ENCODE measurements around the gene MS4A2.
"Not testable (repeated sequence)": the region's sequence is repeated elsewhere in the genome, so short reads cannot be mapped to it uniquely, and the experiment has no call there.

The MS4A2 gene

DNA sequence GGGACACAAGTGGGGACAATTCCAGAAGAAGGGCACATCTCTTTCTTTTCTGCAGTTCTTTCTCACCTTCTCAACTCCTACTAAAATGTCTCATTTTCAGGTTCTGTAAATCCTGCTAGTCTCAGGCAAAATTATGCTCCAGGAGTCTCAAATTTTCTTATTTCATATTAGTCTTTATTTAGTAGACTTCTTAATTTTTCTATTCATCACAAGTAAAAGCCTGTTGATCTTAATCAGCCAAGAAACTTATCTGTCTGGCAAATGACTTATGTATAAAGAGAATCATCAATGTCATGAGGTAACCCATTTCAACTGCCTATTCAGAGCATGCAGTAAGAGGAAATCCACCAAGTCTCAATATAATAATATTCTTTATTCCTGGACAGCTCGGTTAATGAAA lies at the start of gene MS4A2:
TSS of gene MS4A2 (plus strand) at position 301 of the 400 bp plus-strand sequence. CDS start 102 bp downstream, outside the sequence.
- no peak for DNase-seq (ENCODE audit: low spot score)

DNA sequence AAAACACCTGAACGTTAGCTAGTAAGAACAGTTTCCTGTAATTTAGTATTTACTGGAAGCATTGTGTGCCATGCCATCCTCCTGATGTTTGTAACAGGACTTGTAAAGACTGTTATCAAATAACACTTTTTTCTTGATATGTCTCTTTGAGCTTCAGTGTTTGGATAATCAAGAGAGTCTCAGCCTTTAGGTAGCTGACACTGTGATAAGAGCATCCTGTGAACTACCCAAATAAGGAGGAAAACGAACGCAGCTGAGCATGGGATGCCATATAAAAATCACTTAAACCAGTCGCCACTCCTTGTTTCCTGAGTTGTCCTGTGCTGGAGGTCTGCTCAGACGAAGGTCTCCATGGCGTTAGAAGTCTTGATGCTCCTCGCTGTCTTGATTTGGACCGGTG lies 48.4 kb upstream of the MS4A2 start, which contains the start of gene OOSP2:
TSS of gene OOSP2 (plus strand) at position 301 of the 400 bp plus-strand sequence. CDS start at position 352, 51 bp downstream.
- no peak for DNase-seq (ENCODE audit: low spot score)

DNA sequence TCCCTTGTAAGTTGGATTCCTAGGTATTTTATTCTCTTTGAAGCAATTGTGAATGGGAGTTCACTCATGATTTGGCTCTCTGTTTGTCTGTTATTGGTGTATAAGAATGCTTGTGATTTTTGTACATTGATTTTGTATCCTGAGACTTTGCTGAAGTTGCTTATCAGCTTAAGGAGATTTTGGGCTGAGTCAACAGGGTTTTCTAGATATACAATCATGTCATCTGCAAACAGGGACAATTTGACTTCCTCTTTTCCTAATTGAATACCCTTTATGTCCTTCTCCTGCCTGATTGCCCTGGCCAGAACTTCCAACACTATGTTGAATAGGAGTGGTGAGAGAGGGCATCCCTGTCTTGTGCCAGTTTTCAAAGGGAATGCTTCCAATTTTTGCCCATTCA lies 38.0 kb upstream of the MS4A2 start:
- not testable (repeated sequence) for DNase-seq (ENCODE audit: low spot score)

DNA sequence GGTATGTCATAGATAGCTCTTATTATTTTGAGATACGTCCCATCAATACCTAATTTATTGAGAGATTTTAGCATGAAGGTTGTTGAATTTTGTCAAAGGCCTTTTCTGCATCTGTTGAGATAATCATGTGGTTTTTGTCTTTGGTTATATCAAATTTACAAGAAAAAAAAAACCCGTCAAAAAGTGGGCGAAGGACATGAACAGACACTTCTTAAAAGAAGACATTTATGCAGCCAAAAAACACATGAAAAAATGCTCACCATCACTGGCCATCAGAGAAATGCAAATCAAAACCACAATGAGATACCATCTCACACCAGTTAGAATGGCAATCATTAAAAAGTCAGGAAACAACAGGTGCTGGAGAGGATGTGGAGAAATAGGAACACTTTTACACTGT lies 37.6 kb upstream of the MS4A2 start:
- not testable (repeated sequence) for DNase-seq (ENCODE audit: low spot score)

DNA sequence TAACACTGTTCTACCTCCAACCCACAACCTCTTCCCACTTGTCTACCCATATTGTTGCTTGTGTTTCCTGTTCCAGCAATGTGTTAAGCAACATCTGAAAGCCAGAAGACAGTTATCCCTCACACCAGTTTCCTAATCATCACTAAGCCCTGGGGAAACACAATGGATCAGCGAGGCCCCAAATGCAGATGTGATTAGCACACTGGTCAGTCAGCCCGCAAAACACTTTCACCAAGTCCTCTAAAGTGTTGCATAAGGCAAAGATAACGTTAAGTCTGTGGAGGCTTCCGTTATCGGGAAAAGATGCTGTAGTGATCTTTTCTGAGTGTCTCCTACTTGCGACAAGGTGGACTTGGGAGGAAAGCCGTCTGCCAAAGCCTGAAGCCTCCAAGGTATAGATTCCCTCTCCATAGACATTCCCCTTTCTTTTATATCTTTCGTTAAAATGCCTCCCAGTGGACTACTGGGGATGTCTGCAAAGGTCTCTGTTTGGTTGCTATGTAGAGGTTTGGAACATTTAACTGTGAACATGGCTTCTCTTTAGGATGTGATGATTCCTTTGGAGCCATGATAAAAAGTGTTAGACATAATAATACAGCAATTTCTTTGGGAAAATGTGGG lies 32.0 kb upstream of the MS4A2 start, which contains the start of gene MS4A3:
TSS of gene MS4A3 (plus strand) at position 317 of the 621 bp plus-strand sequence. CDS start 4,496 bp downstream, outside the sequence.
- DNase-seq (ENCODE audit: low spot score), result no peak

DNA sequence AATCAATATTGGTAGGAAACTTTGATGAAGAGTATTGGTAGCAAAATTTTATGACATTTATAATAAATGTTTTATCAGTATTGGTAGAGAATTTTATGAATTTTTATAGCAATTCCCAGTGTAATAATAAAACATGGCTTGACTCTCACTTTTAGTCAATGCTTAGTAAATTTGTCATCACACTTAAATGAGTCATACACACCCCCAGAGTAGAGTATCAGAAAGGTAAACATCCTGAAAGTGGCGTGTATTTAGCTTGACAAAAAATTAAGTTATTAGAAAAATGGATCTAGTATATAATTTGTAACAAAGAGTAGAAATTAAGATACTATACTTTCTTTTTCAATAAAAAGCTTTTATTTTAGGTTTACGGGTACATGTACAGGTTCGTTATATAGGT lies 29.4 kb upstream of the MS4A2 start:
- DNase-seq (ENCODE audit: low spot score), result no peak

DNA sequence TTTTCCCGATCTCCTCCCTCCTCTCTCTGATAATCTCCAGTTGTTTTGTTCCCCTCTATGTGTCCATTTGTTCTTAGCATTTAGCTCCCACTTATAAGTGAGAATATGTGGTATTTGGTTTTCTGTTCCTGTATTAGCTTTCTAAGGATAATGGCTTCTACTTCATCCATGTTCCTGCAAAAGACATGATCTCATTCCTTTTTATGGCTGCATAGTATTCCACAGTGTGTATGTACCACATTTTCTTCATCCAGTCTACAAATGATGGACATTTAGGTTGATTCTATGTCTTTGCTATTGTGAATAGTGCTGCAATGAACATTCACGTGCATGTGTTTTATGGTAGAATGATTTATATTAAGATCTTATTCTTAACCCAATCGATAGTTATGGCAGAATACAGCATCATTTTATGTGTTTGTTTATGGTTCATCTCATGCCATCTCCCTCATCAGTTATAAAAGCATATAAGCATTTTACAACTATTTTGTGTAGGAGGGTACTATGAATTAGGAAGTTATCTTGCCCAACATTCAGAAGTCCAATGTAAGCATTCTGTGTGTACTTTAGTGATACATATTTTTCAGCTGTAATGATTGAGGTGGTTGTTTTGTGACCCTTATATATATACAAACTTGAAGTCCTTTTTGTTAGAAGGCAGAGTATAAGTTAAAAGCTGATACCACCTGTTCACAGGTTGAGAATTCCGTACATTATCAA lies 28.8 kb upstream of the MS4A2 start:
- DNase-seq (ENCODE audit: low spot score), result no peak

DNA sequence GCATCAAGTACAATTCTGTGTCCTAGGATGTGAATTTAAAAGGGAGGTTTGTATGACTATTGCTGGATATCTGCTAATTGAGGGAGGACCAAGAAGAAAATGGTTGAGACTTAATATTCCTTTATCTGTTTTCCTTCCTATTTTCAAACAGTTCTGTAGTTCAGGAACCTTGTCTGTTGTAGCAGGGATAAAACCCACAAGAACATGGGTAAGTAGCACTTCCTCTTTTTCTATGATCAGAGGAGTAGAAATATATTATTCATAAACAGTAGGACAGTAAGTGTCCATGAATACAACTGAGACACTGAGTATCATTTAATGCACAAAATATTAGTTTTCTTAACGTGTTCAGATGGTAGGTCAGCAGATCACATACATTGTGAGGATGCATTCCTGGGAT lies 24.4 kb upstream of the MS4A2 start:
- no peak for DNase-seq (ENCODE audit: low spot score)

DNA sequence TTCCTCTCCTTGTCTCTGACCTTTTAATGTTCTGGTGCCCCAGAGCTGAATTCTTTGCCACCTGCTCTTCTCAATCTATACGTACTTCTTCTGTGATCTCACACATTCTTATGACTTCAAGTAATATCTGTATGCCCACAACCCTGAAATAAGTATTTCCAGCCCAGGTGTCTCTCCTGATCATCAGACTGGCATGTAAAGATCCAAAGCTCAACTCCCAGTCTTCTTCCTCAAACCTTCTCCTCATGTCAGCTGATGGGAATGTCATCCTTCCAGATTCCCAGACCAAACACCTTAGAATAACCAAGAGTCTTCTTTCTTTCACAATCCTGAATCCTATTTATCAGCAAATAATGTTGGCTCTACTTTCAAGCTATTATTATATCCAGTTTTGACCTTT lies 22.7 kb upstream of the MS4A2 start:
- DNase-seq (ENCODE audit: low spot score), result no peak

DNA sequence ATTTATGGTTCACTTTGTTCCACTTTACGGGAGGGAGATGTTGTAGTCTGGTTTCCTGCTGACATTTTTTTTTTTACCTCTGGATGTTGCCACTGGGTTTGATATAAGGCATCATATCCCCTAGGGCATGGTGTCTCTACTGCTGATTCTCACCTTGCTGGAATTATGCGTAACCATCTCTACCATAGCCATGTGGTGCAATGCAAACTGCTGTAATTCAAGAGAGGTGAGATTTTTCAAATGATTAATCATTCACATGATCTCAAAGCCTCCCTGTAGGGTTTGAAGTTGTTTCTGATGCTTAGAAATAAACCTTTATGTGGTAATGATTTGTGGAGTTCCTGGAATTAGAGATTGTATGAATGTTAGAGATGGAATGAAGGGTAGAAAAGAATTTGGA lies 19.0 kb upstream of the MS4A2 start:
- no peak for DNase-seq (ENCODE audit: low spot score)

DNA sequence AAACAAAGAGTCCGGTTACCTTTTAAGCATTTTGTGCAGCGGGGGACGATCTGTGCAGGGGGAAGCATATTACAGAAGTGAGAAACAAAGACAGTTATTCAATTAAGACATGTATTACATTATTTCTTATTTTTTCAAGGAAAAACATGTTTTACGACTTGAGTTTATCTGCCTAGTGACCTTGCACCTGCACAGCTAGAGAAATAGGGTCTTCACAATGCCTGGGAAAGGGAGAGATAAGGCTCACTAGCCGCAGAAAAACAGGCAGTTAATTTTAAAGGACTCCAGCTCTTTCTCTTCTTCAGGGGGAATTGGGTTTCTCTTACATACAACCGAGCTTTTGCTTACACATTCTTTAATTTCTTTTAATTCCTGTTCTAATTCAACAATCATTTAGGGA lies 16.8 kb upstream of the MS4A2 start:
- DNase-seq (ENCODE audit: low spot score), result not testable (repeated sequence)

DNA sequence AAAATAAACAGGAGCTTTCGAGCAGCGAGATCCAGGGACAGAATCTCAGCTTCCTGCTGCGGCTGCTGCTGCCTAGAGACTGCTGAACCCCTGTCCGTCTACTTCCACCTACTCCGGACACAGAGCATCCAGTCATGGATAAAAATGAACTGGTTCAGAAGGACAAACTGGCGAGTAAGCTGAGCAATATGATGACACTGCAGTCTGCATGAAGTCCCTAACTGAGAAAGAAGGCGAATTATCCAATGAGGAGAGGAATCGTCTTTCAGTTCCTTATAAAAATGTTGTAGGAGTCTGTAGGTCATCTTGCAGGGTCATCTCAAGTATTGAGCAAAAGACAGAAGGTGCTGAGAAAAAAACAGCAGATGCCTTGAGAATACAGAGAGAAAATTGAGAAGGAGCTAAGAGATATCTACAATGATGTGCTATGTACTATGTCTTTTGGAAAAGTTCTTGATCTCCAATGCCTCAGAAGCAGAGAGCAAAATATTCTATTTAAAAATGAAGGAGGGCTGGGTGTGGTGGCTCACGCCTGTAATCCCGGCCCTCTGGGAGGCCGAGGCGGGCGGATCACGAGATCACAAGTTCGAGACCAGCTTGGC lies 11.1 kb upstream of the MS4A2 start:
- DNase-seq (ENCODE audit: low spot score), result no peak

DNA sequence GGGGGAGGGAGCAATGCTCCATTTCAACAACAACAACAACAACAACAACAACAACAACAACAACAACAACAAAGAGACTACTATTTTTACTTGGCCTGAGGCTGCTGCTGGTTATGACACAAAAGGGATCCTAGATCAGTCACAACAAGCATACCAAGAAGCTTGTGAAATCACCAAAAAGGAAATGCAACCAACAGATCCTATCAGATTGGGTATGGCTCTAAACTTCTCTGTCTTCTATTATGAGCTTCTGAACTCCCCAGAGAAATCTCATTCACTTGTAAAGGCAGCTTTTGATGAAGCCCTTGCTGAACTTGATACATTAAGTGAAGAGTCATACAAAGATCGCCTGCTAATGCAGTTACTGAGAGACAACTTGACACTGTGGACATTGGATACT lies 10.5 kb upstream of the MS4A2 start:
- DNase-seq (ENCODE audit: low spot score), result no peak

DNA sequence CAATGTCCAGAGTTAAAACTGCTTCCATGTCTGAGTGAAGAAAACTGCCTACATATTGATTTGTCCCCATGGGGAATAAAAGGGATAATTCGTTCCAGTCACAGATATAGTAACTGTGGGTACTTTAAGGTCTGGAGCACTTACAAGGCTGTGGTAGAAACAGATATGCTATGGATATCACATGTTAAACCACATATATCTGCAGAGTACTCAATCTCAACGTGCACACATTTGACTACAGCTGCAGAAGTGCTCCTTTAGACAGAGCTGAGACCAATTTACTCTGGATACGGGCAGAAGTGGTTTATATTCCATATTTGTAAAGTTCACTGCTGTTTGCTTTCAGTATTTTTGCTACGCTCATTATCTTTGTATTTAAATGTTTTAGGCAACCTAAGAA lies 9.7 kb upstream of the MS4A2 start:
- no peak for DNase-seq (ENCODE audit: low spot score)

DNA sequence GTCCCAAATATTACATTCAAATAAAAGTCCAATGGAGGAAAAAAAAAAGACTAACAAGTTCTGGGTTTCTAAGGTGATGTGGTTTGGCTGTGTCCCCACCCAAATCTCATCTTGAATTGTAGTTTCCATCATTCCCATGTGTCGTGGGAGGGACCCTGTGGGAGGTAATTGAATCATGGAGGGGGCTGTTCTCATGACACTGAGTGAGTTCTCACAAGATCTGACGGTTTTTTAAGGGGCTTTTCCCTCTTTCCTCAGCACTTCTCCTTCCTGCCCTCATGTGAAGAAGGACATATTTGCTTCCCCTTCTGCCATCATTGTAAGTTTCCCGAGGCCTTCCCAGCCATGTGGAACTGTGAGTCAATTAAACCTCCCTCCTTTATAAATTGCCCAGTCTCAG lies 7.9 kb upstream of the MS4A2 start:
- DNase-seq (ENCODE audit: low spot score), result no peak

DNA sequence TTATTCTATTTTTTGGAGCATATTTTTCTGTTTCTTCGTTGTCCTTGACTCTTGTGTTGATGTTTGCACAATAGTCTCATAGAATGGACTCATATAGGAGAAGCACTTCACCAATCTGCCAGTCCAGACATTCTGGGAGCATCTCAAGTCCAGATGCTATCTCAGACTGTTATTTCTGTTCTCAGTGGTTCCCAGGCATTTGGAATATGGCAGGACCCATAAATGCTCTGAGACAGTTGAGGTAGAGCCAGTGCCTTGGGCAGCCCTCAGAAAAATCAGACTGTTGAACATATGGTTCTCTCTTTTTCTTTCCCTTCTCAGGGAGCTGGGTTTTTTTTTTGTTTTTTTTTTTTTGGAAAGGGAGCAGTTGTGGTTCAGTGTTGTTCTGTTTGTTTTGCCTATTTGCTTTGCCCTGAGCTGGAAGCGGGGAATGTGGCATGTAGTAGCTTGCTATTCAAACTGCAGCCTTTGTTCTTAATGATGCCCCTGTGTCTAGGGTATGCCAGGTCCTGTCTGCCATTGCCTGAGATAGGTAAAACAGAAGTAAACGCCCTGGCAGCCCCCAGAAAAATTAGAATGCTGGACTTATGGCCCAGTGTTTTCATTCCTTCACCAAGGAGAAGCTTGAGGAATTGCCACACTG lies 3.7 kb upstream of the MS4A2 start:
- DNase-seq (ENCODE audit: low spot score), result no peak

DNA sequence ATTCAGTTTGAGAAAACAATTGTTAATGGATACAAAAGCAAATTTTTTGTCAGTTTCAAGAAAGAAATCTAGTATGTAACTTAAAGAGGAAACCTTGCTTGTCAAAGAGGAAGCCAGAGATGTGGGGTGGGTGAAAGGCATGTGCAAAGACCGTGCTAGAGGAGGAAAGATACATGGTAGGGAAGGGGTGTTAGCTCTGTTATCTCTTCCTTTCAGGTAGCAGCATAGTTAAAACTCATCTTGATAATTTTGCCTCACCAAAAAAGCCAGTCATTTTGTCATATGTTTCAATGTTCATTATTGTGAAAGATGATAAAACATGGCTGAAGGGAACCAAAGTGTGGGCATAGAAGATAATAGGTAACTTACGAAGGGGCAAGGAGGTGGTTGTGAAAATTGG lies 2.6 kb upstream of the MS4A2 start:
- DNase-seq (ENCODE audit: low spot score), result no peak

DNA sequence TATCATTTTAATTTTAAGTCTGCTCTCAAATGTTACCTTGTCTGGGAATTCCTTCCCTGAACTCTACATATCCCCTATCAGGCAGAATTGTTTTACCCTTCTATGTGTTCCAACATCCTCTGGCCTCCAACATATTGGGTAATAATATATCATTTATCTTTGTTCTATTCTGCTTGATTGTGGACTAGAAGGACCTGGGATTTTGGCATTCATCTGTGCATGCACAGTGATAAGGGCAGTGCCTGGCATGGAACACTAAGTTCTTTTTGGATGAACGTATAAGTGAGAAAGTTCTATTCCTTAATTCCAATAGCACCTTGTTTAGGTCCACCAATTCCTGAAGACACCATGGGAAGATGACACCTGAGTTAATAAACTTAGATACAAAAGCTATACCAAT lies 1.2 kb upstream of the MS4A2 start:
- DNase-seq (ENCODE audit: low spot score), result no peak

DNA sequence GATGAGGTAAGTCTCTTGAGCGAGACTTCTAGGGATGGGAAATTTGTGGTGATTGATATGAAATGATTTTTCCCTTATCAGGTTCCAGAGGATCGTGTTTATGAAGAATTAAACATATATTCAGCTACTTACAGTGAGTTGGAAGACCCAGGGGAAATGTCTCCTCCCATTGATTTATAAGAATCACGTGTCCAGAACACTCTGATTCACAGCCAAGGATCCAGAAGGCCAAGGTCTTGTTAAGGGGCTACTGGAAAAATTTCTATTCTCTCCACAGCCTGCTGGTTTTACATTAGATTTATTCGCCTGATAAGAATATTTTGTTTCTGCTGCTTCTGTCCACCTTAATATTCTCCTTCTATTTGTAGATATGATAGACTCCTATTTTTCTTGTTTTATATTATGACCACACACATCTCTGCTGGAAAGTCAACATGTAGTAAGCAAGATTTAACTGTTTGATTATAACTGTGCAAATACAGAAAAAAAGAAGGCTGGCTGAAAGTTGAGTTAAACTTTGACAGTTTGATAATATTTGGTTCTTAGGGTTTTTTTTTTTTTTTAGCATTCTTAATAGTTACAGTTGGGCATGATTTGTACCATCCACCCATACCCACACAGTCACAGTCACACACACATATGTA lies 7.1 kb downstream of the MS4A2 start:
- no peak for DNase-seq (ENCODE audit: low spot score)

DNA sequence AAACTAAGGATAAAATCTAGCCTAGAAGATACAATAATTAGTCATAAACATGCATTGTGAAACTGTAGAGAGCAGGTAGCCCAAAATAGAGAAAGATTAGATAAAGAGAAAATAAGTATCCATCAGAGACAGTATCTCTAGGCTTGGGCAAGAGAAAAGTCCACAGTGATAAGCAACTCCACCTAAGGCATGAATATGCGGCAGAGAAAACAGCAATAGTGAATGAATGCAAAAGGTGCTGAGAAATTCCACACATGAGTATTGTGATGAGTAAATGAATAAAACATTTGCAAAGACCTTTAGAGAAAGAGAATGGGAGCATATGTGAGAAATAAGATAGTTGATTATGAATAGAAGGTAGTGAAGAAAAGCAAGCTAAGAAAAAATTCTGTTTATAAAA lies 8.7 kb downstream of the MS4A2 start:
- DNase-seq (ENCODE audit: low spot score), result no peak

DNA sequence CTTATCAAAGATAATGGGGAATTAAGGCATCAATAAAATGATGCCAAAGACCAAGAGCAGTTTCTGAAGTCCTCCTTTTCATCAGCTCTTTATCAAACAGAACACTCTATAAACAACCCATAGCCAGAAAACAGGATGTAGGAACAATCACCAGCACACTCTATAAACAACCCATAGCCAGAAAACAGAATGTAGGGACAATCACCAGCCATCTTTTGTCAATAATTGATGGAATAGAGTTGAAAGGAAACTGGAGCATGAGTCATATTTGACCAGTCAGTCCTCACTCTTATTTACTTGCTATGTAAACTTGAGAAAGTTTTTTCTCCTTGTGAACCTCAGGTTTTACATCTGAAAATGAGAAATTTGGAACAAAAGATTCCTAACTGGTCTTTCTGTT lies 10.0 kb downstream of the MS4A2 start:
- DNase-seq (ENCODE audit: low spot score), result no peak

DNA sequence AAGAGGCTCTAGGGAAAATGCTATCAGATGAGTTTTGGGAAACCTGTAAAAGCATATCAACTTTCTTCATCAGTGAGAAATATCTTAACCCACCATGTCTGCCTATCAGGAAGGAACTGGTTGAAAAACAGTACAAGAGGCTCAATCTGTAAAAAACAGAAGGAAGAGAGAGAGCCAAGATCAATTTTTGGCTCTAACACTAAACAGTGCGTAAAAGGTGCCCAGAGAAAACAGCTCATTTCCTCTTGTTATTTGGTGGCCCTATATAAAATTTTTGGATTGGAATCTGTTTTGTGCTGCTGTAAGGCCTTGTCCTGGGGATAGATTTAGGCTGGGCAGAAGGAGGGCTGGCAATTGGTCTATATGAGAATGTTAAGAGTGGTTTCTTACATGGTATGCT lies 12.1 kb downstream of the MS4A2 start:
- DNase-seq (ENCODE audit: low spot score), result no peak

All from COLO829 (cell line).